Stomach (tissue), 4 donors: Measurements from ENCODE around the gene DNM1.

Source experiments
- CTCF ChIP-seq, 7 experiments: fragments of 450-650 bp in 4 of 7; fragments of 200-600 bp in 3 of 7; sonication (generic) in 3 of 7; IDR thresholded peaks; one replicate each; pipeline ENCODE4 v1.5.1; 2016 to 2019; ENCODE audit warnings: antibody characterized with exemption in 7 of 7, control low read depth in 2 of 7, mild to moderate bottlenecking in 1 of 7
- EP300 ChIP-seq: sonication (generic); formaldehyde crosslinking; IDR thresholded peaks from one replicate; pipeline ENCODE4 v1.6.1; 2017; ENCODE audit warnings: antibody characterized with exemption
- POLR2A ChIP-seq, 4 donors: fragments of 450-650 bp; IDR thresholded peaks; one replicate each; pipeline ENCODE4 v1.6.1; 2016; ENCODE audit warnings: antibody characterized with exemption in 4 of 4, control low read depth in 2 of 4, mild to moderate bottlenecking in 1 of 4, moderate library complexity in 1 of 4
- POLR2AphosphoS5 ChIP-seq, 3 donors: sonication (generic); formaldehyde crosslinking; IDR thresholded peaks; one replicate each; pipeline ENCODE4 v1.6.1; 2016; ENCODE audit warnings: antibody characterized with exemption in 3 of 3

DNA sequence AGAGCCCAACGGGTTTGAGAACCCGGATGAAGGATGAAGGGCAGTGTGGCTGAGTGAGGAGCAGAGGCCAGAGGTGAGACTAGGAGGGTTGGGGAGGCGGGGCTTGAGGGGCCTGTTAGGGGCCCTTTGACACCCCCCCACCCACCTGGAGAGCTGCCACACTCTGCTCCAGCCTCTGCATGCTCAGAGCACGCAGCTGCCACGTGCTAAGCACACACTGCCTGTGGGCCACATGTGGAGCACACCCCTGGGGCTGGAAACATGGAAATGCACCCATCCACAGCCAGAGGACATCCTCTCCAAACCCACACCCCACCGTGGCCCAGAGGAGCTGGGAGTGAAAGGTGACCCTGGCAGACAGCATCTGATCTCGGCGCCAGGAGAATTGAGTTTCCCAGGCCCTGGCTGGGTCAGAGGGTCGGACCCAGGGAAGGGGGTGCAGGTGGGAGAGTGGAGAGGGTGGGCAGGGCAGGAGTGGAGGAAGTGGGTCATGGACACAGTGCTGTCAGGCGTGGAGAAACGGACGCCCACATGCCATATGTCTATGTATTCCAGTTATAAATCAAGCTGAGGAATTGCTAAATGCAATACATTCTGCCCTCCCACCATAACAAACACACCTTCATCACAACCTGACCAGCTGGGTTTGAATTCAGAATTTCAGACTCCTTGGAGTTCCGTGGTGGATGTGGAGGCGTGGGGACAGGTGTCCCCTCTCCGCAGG is 5.9 kb downstream of the DNM1 start:
- TF ChIP-seq CTCF (IDR thresholded peaks at IDR 0.05) (no peak), POLR2A (IDR thresholded peaks at IDR 0.05) (no peak), EP300 (no peak), POLR2AphosphoS5 (IDR thresholded peaks at IDR 0.05) (no peak)
